Glomerular visceral epithelial cell (primary cell): ENCODE measurements around the gene CRISPLD2.
A peak's percentile ranks its signal among the peaks of the same experiment; 100 is the strongest.
"Not testable (repeated sequence)": the region's sequence is repeated elsewhere in the genome, so short reads cannot be mapped to it uniquely, and the experiment has no call there.

Experiments
- DNase-seq: peaks from one replicate; pipeline ENCODE4 v3.0.0-alpha.2; 2016; ENCODE audit errors: extremely low spot score

CRISPLD2 gene

GRCh38 chr16:84929421-84930297, 109.9 kb downstream of the CRISPLD2 start:
- DNase-seq = no peak

GRCh38 chr16:84930298-84931106, 110.7 kb downstream of the CRISPLD2 start:
- no peak for DNase-seq

GRCh38 chr16:84931107-84931494, 111.3 kb downstream of the CRISPLD2 start:
- no peak for DNase-seq

GRCh38 chr16:84931506-84931905, 111.7 kb downstream of the CRISPLD2 start:
- no peak for DNase-seq

- DNase-seq = no peak
Observed at GRCh38 chr16:84932681-84933080, 112.9 kb downstream of the CRISPLD2 start.

DNA sequence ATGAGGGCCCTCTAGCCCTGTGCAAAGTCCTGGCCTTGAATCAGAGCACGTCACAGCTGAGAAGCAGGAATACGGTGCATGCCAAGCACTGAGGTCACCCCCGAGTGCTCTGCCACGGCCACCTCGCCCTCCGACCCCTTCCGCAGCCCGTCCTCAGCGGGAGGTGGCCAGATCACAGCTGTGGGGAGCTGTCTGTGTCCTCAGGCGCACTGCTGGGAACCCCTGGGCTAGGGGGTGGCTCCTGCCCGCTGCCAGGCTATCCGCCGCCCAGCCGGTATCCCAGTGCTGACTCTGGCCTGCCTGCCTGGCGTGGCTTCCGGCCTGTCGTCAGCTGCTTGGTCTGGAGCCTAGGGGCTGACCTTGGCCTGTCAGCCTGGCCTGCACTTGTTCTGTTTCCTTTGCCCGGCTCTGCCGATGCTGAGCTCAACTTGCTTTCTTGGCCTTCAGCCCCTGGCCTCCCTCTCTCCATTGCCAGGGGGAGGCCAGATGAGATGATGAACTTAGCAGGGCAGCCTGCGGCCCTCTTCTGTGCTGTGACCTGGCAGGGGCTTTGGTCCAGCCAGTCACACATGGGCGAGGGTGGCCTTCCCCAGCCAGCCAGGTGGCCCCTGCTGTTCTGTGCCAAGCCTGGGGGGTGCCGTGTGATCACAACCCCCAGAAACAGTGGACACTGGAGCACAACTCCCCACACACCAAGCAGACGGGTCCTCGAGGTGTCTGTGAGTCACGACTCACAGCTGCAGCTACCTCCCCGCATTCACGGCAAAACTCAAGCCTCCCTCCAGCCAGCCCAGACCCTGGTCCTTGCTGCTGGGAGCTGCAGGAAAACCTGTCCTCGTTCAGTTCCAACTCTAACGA, 114.2 kb downstream of the CRISPLD2 start:
- DNase-seq = no peak

DNA sequence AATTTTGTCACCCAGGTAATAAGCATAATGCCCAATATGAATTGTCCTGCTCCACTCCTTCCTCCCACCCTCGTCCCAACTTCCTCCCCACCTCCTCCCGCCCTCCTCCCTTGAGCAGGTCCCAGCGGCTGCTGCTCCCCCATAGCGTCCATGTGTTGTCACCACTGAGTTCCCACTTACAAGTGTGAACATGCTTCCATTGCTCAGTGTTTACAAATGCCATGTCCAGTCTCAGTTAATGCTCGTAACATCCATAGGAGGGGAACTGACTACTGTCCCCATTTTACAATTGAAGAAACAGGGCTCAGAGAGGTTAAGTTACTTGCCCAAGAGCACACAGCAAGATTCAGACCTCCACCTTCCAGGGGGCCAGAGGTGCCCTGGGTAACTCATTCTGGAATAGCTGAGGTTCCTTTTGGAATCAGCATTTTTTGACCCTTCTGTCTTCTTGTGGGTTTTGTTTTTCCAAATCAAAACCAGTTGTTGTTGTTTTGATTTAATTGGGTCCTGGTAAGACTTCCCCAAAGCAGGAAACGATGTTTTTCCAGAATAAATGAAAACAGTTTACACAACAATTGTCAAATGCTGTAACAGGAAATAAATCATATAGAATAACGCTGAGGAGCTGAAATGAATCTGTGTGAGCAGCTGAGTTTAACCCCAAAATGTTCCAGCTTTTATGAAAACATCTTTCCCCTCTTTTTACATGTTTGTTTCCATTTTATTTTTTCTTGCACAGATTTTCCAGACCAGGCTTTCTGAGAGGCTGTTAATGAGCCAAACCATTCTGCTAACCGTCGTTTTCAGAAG, 117.6 kb downstream of the CRISPLD2 start:
- no peak for DNase-seq

DNA sequence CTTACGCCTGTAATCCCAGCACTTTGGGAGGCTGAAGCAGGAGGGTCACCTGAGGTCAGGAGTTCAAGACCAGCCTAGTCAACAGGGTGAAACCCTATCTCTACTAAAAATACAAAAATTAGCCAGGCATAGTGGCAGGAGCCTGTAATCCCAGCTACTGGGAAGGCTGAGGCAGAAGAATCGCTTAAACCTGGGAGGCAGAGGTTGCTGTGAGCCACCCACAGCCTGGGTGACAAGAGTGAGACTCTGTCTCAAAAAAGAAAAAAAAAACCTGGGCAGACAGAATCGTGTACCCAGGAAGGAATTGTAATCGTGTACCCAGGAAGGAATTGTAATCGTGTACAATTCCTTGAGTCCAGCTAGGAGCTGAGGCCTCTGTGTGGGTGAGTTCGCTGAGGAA, 118.8 kb downstream of the CRISPLD2 start:
- DNase-seq = not testable (repeated sequence)

DNA sequence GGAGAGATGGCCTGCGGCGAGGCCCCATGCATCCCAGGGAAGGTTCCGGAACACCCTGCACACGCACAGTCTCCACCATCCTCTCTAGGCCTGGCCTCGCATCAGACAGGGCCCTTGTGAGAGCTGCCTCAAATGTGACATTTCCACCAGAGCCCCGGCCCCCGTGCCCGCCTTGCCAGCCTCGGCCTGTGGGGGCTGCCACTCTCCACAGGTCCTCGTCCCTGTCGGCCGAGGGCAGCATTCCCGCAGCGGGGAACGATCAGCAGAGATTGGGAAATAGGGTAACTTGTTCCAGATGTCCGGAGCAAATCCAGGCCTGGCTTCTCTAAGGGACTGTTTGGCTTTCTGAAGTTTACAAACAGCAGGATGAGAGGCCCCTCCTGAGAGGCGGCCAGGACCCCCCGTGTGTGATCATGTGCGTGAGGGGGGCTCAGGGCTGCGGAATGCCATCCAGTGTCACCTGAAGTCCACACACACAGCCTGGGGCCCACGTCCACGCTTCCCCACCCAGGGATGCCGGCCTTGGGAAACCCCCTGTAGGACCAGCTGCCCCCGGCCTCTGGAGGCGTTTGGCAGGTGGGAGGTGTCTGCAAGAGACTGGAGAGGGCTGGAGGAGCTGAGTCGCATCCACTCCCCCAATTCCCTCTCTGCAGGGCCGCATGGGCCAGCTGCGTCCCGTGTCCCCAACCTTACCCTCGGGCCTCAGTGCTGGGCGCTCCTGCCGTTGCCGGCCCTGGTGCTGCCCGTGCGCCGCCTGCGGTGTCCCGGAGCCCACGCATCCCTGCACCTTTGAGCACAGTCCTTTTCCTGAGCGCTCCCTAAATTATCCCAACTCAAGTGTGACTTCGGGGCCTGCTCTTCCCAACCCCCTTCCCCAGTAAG, 121.1 kb downstream of the CRISPLD2 start:
- no peak for DNase-seq

- peak; percentile 20 for DNase-seq
Observed at GRCh38 chr16:84941921-84942320, 122.1 kb downstream of the CRISPLD2 start.

GRCh38 chr16:84942786-84943185, 123.0 kb downstream of the CRISPLD2 start:
- no peak for DNase-seq

DNA sequence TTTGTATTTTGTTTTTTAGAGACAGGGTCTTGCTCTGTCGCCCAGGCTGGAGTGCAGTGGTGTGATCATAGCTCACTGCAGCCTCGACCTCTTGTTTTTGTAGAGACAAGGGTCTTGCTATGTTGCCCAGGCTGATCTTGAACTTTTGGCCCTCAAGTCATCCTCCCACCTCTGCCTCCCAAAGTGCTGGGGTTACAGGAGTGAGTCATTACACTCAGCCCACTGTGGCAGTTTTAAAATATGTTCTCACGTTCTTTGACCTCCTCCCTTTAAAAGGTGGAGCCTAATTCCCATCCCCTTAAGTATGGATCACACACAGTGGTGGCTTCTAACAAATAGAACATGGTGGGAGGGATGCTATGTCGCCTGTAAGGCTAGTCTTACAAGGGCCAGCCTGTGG, 123.8 kb downstream of the CRISPLD2 start:
- no peak for DNase-seq

GRCh38 chr16:84947022-84947421, 127.2 kb downstream of the CRISPLD2 start:
- DNase-seq = no peak

- DNase-seq = no peak
Observed at GRCh38 chr16:84947996-84948850, 128.4 kb downstream of the CRISPLD2 start.

GRCh38 chr16:84948851-84949610, 129.2 kb downstream of the CRISPLD2 start:
- DNase-seq = no peak

- DNase-seq = no peak
Observed at GRCh38 chr16:84949772-84950436, 130.1 kb downstream of the CRISPLD2 start.

DNA sequence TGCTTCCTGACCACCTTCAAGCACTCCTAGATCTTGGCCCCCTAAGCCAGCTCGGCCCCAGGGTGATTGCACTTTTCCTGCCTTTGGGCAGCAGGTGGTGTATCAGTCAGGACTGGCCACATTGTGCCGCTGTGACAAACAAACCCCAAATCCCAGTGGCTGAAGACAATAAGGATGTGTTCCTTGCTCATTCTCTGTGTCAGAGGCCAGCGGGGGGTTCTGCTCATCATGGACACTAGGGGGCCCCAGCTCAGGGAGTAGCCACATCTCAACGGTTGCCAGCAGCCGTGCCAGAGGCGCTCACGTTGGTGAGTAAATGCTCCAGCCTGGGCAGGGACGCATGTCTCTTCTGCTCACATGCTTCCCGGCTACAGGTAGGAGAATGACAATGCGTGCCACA, 131.1 kb downstream of the CRISPLD2 start:
- no peak for DNase-seq
